ENCODE results near the gene ZNF775. TPM values are rescaled to one million over a fixed set of nuclear protein-coding genes. Genes with fewer than 3 reads are reported as not detected.
A peak's percentile ranks its signal among the peaks of the same experiment; 100 is the strongest.

The ZNF775 gene
- total RNA-seq, 1 donor from 2014 or later, result 16.5 TPM

- H3K27me3 Mint-ChIP-seq (ENCODE audit: low read depth), result no peaks in the 10 kb centered on the region
- H3K27ac Mint-ChIP-seq (ENCODE audit: unreplicated experiment), result no peak overlapping the region
- TF ChIP-seq CTCF (conservative IDR thresholded peaks at IDR 0.05), result no peak
- peaks cover 41% of the 10 kb centered on the region for H3K4me1 Mint-ChIP-seq
- H3K4me3 Mint-ChIP-seq, result no peak overlapping the region
- DNase-seq (ENCODE audit: low read depth, low spot score), result no peak
- H3K36me3 Mint-ChIP-seq (ENCODE audit: low read depth), result peaks cover 15% of the 10 kb centered on the region
- no peaks in the 10 kb centered on the region for H3K9me3 Mint-ChIP-seq
Observed at GRCh38 chr7:150390205-150390604, 11.1 kb downstream of the ZNF775 start.

- Mint-ChIP-seq H3K4me1 (peaks cover 37% of the 10 kb centered on the region), H3K27ac (ENCODE audit: unreplicated experiment) (no peak overlapping the region), H3K9me3 (no peaks in the 10 kb centered on the region), H3K36me3 (ENCODE audit: low read depth) (peaks cover 13% of the 10 kb centered on the region), H3K27me3 (ENCODE audit: low read depth) (no peaks in the 10 kb centered on the region), H3K4me3 (no peak overlapping the region)
- DNase-seq (ENCODE audit: low read depth, low spot score), result no peak
- no peak for TF ChIP-seq CTCF (conservative IDR thresholded peaks at IDR 0.05)
Observed at GRCh38 chr7:150393325-150393724, 14.2 kb downstream of the ZNF775 start.

- Mint-ChIP-seq H3K27me3 (ENCODE audit: low read depth) (no peaks in the 10 kb centered on the region), H3K4me1 (peaks cover 62% of the 10 kb centered on the region), H3K9me3 (no peaks in the 10 kb centered on the region), H3K36me3 (ENCODE audit: low read depth) (peaks cover 3% of the 10 kb centered on the region), H3K4me3 (peak overlapping the region; percentile 56), H3K27ac (ENCODE audit: unreplicated experiment) (no peak overlapping the region)
- no peak for DNase-seq (ENCODE audit: low read depth, low spot score)
- TF ChIP-seq CTCF (conservative IDR thresholded peaks at IDR 0.05), result no peak
Observed at GRCh38 chr7:150396426-150396825, 17.3 kb downstream of the ZNF775 start.

- H3K27ac Mint-ChIP-seq (ENCODE audit: unreplicated experiment), result no peak overlapping the region
- peaks cover 3% of the 10 kb centered on the region for H3K36me3 Mint-ChIP-seq (ENCODE audit: low read depth)
- H3K4me1 Mint-ChIP-seq, result peaks cover 67% of the 10 kb centered on the region
- TF ChIP-seq CTCF (conservative IDR thresholded peaks at IDR 0.05), result no peak
- H3K9me3 Mint-ChIP-seq, result no peaks in the 10 kb centered on the region
- DNase-seq (ENCODE audit: low read depth, low spot score), result no peak
- no peaks in the 10 kb centered on the region for H3K27me3 Mint-ChIP-seq (ENCODE audit: low read depth)
- H3K4me3 Mint-ChIP-seq, result no peak overlapping the region
Observed at GRCh38 chr7:150396851-150397260, 17.7 kb downstream of the ZNF775 start.

- Mint-ChIP-seq H3K9me3 (no peaks in the 10 kb centered on the region), H3K4me3 (no peak overlapping the region), H3K27ac (ENCODE audit: unreplicated experiment) (no peak overlapping the region), H3K36me3 (ENCODE audit: low read depth) (no peaks in the 10 kb centered on the region), H3K27me3 (ENCODE audit: low read depth) (no peaks in the 10 kb centered on the region), H3K4me1 (peaks cover 67% of the 10 kb centered on the region)
- no peak for DNase-seq (ENCODE audit: low read depth, low spot score)
- no peak for TF ChIP-seq CTCF (conservative IDR thresholded peaks at IDR 0.05)
Observed at GRCh38 chr7:150397346-150398107, 18.4 kb downstream of the ZNF775 start.
